Measurements from ENCODE around the gene HLTF. TPM values are rescaled to one million over a fixed set of nuclear protein-coding genes. Genes with fewer than 3 reads are reported as not detected.
A peak's percentile ranks its signal among the peaks of the same experiment; 100 is the strongest.

Gene HLTF
- total and polyA plus RNA-seq, 2 of the 13 experiments (the other 11 are each of a cell fraction or from before 2014, with no cell fraction given): 12.0 to 22.9 TPM

- peak; percentile 73 for TF ChIP-seq POLR2G (IDR thresholded peaks at IDR 0.05; ENCODE audit: low read depth, low read length)
- TF ChIP-seq GPN1 (CRISPR knock-in tag; IDR thresholded peaks at IDR 0.05; ENCODE audit: borderline replicate concordance): no peak
- TF ChIP-seq DNMT3B (CRISPR knock-in tag; conservative IDR thresholded peaks at IDR 0.05): no peak
- TF ChIP-seq TOPORS (CRISPR knock-in tag; IDR thresholded peaks at IDR 0.05): no peak
- peak; percentile 95 for TF ChIP-seq DNMT1 (CRISPR knock-in tag; IDR thresholded peaks at IDR 0.05)
- no peak for TF ChIP-seq ETV6 (CRISPR knock-in tag; conservative IDR thresholded peaks at IDR 0.05)
- TF ChIP-seq POGK (CRISPR knock-in tag; conservative IDR thresholded peaks at IDR 0.05): peak; percentile 77; the same call in 1 of the 2 replicates
- TF ChIP-seq ZNF562 (CRISPR knock-in tag; IDR thresholded peaks at IDR 0.05; ENCODE audit: borderline replicate concordance): no peak
- peak; percentile 72; the same call in 1 of the 2 replicates for TF ChIP-seq ZNF574 (CRISPR knock-in tag; IDR thresholded peaks at IDR 0.05)
- no peak for TF ChIP-seq ZBTB44 (CRISPR knock-in tag; IDR thresholded peaks at IDR 0.05)
- peak; percentile 91 for TF ChIP-seq MYC (CRISPR knock-in tag; IDR thresholded peaks at IDR 0.05; ENCODE audit: borderline replicate concordance)
- peak; percentile 73 for TF ChIP-seq ZNF564 (CRISPR knock-in tag; IDR thresholded peaks at IDR 0.05)
- TF ChIP-seq ARID3A (IDR thresholded peaks at IDR 0.05; ENCODE audit: low read depth, low read length): no peak
- no peak for TF ChIP-seq FOSL1 (CRISPR knock-in tag; IDR thresholded peaks at IDR 0.05; ENCODE audit: borderline replicate concordance)
- TF ChIP-seq PHF21A (CRISPR knock-in tag; IDR thresholded peaks at IDR 0.05): peak; percentile 74; the same call in 1 of the 2 replicates
- TF ChIP-seq HINFP (CRISPR knock-in tag; IDR thresholded peaks at IDR 0.05; ENCODE audit: low read depth): peak; percentile 87
Measured at GRCh38 chr3:148991219-148992026, 94.9 kb downstream of the HLTF start, which contains the start of gene GYG1 (continued).
